Activated T-cell treated with anti-CD3 and anti-CD28 coated beads for 48 hours (primary cell): ENCODE measurements around the gene GINS1.

Experiments
- DNase-seq: peaks from one replicate; pipeline ENCODE4 v3.0.0-alpha.2; 2020; ENCODE audit warnings: low read depth

The GINS1 gene

GRCh38 chr20:25477014-25477882 lies 69.8 kb downstream of the GINS1 start:
- DNase-seq, result no peak

GRCh38 chr20:25478889-25479568 lies 71.6 kb downstream of the GINS1 start:
- no peak for DNase-seq

- DNase-seq, result no peak
Observed at GRCh38 chr20:25479638-25480037, 72.2 kb downstream of the GINS1 start.

- no peak for DNase-seq
Observed at GRCh38 chr20:25480156-25480555, 72.7 kb downstream of the GINS1 start.

- no peak for DNase-seq
Observed at GRCh38 chr20:25480797-25481196, 73.3 kb downstream of the GINS1 start.

- no peak for DNase-seq
Observed at GRCh38 chr20:25481235-25481917, 73.9 kb downstream of the GINS1 start.

- DNase-seq, result no peak
Observed at GRCh38 chr20:25481918-25482253, 74.4 kb downstream of the GINS1 start.

- no peak for DNase-seq
Observed at GRCh38 chr20:25483431-25484132, 76.1 kb downstream of the GINS1 start.

- no peak for DNase-seq
Observed at GRCh38 chr20:25484224-25484846, 76.9 kb downstream of the GINS1 start.

GRCh38 chr20:25484911-25485511 lies 77.5 kb downstream of the GINS1 start:
- DNase-seq, result no peak

GRCh38 chr20:25485872-25486271 lies 78.4 kb downstream of the GINS1 start:
- DNase-seq, result no peak

GRCh38 chr20:25486377-25486776 lies 78.9 kb downstream of the GINS1 start:
- DNase-seq, result no peak

- no peak for DNase-seq
Observed at GRCh38 chr20:25487306-25487705, 79.8 kb downstream of the GINS1 start.

GRCh38 chr20:25487975-25488374 lies 80.5 kb downstream of the GINS1 start:
- DNase-seq, result no peak

GRCh38 chr20:25489221-25489871 lies 81.9 kb downstream of the GINS1 start:
- no peak for DNase-seq

- DNase-seq, result no peak
Observed at GRCh38 chr20:25490656-25491445, 83.4 kb downstream of the GINS1 start.

- DNase-seq, result no peak
Observed at GRCh38 chr20:25491446-25492038, 84.1 kb downstream of the GINS1 start.

GRCh38 chr20:25493137-25493536 lies 85.7 kb downstream of the GINS1 start:
- no peak for DNase-seq

- DNase-seq, result no peak
Observed at GRCh38 chr20:25493748-25494505, 86.5 kb downstream of the GINS1 start.
